Mammary epithelial cell (primary cell): Measurements from ENCODE around the gene BACH2.

ENCODE experiments used
- CTCF ChIP-seq, 2 donors: IDR thresholded peaks in 1 of 2; conservative IDR thresholded peaks in 1 of 2; 2 replicates each; pipeline ENCODE4 v1.5.1; 2011 to 2012; ENCODE audit warnings: inconsistent platforms in 2 of 2, low read length in 2 of 2, mild to moderate bottlenecking in 2 of 2, control low read depth in 1 of 2, low read depth in 1 of 2; ENCODE audit not compliant: insufficient read depth in 1 of 2; ENCODE audit errors: extremely low read depth in 1 of 2
- EZH2 ChIP-seq: IDR thresholded peaks from 2 replicates; pipeline ENCODE4 v1.6.1; 2012; ENCODE audit warnings: low read length, inconsistent platforms, borderline replicate concordance

GRCh38 chr6:90066697-90067096 lies 229.9 kb downstream of the BACH2 start:
- TF ChIP-seq CTCF (conservative IDR thresholded peaks at IDR 0.05 in 1 of 2, IDR thresholded peaks at IDR 0.05 in 1 of 2; ENCODE audit: extremely low read depth in 1 of 2, insufficient read depth in 1 of 2, low read depth in 1 of 2, low read length in 2 of 2) (no peak), EZH2 (no peak)
